OCI-LY7 (cell line): Measurements from ENCODE around the gene SYNGR3.

Experiments
- CTCF ChIP-seq: fragments of 200-600 bp; sonication (generic); conservative IDR thresholded peaks from 2 replicates; pipeline ENCODE4 v1.5.1; 2014; ENCODE audit warnings: mild to moderate bottlenecking, antibody characterized with exemption, low read length, moderate library complexity, mixed read lengths
- EZH2phosphoT487 ChIP-seq: fragments of 200-600 bp; sonication (generic); IDR thresholded peaks from 2 replicates; pipeline ENCODE4 v1.6.1; 2018; ENCODE audit warnings: low read depth, borderline replicate concordance, mild to moderate bottlenecking, mixed run types, antibody characterized with exemption, low read length, moderate library complexity, mixed read lengths

GRCh38 chr16:1971796-1972489, 17.8 kb upstream of the SYNGR3 start, which contains the start of gene TBL3:
- TF ChIP-seq CTCF (no peak), EZH2phosphoT487 (no peak)
